Fibroblast of skin of left biceps (primary cell): ENCODE results near the gene PTH1R.

Source experiments
- DNase-seq, 2 experiments: peaks; one replicate each; pipeline ENCODE4 v3.0.0-alpha.2; 2013; ENCODE audit warnings: low read depth in 2 of 2

The PTH1R gene

DNA sequence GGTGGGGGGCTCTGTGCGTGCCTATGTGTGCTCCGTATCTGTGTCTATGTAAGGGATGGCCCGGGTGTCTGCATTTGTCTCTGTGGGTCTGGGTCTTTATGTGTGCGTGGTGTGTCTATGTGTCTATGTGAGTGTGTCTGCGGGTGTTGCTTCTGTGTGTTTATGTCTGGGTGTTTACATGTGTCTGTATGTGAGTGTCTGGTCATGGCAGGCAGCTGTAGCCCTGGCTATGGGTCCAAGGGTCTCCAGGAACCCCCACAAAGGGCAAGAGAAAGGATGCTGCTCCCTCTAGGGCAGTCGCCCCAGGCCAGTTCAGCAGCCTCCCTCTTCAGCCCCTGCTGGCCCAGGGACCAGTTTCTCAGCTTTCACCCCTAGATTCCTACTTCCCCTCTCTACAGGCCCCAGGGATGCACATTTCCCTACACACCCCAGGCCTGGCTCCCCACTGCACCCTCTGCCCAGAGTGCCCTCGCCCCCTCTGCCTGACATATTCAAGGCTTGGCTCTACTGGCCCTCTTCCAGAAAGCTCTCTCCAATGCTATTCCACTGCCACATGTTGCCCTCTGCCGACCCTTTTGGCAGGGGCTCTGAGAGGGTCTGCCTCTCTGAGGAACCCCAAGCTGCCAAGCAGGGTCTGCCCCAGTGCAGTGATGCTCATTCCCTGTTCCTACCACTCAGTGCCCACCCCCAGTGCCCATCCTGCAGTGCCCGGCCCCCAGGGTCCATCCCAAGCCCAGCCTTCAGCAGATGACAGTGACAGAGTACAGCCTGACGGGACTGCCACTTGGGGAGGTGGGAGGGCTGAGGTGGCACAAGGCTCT, 13.2 kb upstream of the PTH1R start:
- DNase-seq = no peak

DNA sequence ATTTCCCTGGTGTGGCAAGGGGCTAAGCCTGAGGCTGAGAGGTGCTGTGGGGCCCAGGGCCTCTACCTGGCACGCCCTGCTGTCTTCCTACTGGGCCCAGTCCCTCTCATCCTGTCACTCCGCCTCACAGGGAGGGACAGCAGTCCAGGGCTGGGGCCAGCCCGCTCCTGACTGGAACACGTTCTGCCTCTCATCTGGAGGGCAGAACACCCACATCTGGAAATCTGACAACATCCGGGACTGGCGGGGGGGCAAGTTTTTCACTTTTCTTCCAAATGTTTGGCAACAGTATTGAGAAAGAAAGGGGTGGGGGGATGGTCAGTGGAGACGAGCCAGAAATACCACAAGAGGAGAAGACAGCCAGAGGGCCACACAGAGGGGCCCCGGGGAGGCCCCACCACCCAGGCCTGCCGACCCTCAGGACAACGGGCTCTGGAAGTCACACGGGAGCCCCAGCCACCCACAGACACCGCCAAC, 12.5 kb upstream of the PTH1R start:
- peak; percentile 47 to 50 for DNase-seq

DNA sequence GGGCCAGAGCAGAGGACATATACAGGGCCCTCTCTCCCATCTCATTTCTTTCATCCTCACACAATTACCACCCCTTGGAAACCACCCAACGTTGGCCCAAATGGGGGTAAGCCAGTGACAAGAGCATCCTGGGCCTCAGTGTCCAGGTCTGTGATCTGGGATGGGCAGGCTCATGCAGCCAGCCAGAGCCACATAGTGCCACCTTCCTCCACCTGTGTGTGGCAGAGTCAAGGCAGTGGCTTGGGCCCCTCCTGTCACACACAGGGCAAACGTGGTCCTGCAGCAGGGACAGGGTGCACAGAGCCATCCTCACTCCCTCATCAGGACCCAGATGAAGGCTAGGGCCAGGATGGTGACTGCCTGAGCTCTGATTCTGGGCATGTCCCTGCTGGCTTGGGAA, 12.0 kb upstream of the PTH1R start:
- DNase-seq = no peak

DNA sequence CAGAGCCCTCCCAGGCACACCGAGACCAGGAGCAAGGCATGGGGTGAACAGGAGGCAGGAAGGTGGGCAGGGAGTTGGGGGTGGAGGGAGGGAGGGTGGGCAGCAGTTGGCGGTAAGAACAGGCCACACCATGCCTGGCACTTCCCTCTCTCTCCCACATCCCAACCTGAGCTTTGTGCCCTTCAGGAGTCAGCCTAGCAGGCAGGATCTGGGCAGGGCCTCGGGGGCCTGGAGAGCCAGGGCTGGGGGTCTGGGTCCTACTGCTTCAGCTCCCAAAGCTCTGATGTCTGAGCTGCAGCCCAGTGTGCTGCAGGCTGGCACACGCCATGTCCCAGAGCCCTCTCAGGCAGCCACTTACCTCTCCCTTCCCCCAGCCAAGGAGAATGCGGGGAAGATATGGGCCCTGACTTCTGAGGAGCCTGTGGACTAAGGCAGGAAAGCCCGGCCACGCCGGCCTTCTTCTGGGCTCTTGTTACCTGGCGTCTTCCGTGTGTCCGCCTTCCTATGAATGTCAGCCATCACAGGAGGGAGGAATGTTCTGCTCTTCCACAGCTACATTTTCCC, 11.4 kb upstream of the PTH1R start:
- no peak for DNase-seq

DNA sequence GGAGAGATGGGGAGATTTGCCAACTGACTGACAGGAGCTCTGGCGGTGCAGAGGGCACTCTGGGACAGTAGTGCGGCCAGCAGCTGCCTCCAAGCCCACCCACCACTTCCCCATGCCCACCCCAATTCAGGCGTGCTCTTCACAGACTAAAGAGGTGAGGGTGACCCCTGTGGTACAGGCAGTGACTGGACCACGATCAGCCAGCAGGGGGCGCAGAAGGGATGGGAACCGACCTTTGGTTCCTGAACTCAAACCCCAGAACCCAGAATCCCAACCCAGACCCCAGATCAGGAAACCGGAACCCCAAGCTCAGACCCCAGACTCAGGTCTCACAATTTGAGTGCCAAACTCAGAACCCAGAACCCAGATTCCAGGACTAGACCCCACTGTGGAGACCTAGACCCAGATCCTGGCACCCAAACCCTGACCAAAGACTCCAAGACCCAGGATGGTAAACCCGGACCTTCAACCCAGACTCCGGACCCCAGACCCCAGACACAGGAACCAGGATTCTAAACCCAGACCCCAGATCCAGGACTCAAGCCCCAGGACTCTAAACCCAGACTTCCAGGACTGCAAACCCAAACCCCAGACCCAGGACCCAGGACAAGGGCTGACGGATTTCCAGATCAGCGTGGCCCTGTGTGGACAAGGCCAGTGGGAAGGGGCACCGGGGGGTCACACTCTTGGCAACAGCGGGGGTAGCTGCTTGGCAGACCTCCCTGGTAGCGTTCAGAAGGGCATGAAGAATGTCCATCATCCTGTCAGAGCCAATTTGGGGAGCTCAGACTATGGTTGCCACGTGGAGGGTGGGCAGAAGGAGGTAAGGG, 10.6 kb upstream of the PTH1R start:
- DNase-seq = no peak

DNA sequence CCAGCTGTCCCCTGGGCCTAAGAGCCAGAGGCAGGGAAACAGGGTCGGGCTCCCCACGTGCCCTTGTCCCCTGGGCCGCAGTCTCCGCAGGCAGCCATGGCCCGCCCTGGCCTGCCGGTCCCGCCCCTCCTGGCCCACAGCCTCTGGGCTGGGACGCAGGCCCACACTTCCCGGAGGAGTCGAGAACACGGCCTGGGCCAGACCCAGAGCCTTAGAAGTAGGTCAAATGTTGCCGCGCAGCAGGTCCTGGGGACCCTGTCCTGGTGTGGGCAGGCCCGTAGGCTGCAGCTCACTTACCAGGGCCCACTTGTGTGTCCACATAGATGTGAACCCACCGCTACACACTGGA, 10.0 kb upstream of the PTH1R start:
- no peak for DNase-seq

DNA sequence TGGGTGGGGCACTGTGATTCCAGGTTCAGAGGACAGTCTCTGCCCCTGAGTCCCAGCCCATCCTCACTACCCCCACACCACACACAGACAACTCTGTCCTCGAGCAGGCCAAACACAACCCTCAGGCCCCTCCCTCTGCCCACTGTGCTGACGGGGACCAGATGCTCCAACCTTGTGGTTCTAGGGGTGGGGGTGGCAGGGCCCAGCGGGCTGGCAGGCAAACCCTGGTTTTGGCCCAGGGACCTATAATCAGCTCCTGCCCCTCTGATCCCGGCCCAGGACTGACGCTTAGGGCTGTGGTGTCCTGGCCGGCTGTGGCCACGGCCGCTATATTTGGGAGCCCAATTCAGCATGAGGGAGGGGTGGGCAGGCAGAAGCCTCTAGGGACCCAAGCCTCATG, 9.2 kb upstream of the PTH1R start:
- no peak for DNase-seq

DNA sequence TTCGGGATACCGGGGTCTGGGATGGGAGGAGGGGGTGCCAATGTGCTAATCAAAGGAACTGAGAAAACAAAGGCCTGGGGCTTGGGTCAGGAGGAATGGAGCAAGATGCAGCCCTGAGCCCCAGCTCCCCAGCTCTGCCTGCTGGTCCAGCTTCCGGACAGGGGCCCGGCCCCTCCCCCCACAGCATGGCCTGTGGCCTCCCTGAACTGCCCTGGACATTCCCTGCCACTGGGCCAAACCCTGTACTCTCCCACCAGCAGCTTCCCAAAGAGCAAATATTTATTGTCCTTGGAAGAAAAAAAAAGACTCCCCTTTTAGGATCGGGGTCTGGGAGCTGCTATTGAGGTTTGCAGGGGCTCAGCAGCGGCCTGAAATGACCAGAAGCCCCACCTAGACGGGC, 8.6 kb upstream of the PTH1R start:
- no peak for DNase-seq

DNA sequence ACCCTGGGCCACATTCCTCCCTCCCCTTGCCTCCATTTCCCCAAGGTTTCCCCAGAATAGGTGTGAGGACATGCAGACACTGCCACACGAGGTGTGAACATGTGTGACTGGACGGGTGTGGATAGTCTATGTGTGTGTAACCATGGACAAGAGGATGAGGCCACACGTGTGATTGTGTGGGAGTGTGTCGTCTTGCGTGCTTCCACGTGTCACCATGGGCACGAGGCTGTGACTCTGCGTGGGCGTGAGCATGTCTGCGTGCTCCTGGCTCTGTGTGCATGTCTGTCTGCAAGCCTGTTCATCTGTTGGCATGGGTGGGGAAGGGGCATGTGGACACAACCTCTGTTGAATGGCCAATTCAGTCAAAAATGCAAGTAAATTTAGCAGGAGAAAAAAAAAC, 8.1 kb upstream of the PTH1R start:
- no peak for DNase-seq

DNA sequence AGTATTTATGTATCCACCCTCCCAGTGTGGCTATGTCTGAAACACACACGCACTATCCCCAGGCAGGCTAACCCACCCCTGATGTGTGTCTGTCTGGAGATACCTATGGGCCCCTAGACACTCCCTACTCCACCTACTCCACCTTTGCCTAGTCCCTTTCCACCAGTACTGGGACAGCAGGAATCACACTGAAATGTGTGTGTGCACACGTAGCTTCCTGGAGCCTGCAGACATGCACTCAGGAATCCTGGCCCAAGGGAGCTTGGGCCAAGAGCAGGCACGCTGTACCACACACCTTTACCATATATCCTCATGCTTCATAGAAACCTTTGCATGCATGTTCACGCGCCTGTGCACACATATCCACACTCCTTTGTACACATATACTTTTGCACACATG, 6.9 kb upstream of the PTH1R start:
- no peak for DNase-seq

DNA sequence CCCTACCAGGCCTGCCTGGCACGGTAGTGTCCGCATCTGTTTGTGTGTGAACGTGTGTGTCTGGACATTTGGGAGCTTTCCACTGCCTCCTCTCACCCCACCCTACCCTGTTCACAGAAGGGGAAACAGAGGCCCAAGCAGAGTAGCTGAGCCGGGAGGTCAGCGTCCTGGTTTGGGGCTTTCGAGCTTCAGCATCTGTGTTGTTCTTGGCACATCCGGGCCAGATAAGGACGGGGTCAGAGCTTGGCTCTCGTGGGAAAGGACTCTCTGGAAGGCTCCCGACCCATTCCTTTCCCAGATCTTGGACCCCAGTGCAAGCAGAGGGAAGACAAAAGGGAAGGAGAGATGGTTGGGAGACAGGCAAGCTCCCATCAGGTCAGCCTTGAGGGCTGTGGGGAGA, 6.3 kb upstream of the PTH1R start:
- no peak for DNase-seq

DNA sequence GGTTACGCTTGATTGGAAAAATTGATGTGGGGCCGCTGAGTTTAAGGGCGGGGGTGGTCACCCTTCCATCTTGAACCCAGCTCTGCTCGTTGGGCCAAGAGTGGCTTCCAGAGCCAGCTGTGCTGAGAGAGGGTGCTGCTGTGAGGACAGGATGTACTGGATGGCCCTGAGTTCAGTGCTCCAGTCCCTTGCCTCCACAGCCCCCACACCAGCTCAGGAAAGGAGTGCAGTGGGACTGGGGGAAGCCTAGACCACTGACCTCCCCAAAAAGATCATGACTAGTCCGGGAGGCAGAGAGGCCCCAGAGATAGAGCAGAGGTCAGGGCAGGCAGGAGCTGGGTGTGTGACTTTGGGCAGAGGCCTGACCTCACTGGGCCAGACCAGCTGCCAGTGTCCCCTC, 4.0 kb upstream of the PTH1R start:
- DNase-seq = no peak

DNA sequence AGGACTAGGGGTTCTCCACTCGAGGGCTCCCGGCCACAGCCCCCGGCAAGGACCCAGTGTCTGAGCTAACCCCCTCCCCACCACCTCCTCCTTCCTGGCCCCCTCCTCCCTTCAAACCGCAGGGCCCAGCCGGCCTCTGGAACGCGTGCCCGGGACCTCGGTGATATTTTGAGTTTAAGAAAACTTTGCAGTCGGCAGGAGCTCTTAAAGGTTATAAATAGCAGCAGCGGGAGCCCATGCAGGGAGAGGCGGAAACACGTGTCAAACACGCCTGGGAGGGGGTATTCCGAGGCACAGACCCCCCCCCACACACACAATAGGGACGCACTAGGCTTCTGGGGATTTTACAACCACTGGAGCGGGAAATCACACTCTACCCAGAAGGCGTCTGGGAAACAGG, 3.1 kb upstream of the PTH1R start:
- DNase-seq = no peak

DNA sequence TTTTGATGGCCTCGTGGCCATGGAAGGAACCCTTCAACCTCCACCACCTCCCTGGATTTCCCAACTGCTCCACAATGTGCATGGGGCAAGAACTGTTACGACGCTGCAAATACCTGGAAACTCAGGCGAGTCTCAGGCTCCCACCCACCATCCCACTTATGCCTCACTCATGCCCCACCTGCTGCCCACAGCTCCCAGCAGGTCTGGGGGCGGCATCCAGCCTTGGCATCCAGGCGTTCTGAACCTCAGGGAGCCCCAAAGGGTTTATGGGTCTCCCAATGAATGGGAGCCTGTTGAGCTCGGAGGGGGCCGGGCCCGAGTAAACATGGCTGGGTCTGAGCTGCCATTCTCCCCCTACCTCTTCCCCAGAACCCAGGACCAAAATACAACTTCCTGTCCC, 2.0 kb upstream of the PTH1R start:
- no peak for DNase-seq

DNA sequence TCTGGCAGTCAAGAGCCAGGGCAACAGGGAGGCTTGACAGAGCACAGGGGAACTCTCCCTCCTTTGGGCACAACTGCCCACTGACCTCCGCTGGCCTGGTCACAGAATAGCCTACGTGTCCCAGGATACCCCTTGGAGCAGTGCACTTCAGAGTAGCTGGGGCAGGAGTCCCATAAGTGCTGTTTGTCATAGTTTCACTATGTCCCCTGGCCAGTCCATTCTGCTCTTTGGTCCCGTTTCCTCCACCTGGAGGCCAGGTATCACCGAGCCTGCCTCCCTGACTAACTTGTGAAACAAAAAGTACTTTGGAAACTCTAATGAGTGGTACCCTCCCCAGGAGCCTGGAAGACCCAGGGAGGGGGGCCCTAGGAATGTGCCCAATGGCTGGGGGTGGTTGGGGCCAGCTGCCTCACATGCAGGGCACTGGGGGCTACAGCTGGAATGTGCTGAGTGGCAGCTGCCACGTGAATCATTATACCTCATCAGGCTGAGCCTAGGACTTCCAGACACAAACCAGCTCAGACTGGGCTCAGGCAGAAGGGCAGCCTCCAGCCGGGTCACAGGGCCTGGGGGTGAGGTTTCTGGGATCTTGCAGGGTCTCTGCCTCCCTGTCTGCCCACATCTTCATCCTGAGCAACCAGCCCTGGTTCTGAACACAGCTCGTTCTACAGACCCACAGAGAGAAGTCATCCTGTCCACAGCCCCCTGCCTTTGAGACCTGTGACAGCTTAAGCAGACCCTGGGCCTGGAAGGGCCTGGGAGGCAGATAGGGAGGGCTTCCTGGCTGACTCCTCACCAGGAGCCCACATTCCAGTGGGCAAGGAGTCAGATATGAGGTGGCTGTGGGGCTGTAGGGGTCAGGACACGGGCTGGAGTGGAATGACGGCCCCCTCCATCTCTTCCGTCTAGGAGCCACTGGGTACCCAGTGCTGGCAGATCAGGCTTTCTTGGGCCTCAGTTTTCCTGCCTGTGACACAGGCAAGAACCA, 914 bp upstream of the PTH1R start:
- no peak for DNase-seq

DNA sequence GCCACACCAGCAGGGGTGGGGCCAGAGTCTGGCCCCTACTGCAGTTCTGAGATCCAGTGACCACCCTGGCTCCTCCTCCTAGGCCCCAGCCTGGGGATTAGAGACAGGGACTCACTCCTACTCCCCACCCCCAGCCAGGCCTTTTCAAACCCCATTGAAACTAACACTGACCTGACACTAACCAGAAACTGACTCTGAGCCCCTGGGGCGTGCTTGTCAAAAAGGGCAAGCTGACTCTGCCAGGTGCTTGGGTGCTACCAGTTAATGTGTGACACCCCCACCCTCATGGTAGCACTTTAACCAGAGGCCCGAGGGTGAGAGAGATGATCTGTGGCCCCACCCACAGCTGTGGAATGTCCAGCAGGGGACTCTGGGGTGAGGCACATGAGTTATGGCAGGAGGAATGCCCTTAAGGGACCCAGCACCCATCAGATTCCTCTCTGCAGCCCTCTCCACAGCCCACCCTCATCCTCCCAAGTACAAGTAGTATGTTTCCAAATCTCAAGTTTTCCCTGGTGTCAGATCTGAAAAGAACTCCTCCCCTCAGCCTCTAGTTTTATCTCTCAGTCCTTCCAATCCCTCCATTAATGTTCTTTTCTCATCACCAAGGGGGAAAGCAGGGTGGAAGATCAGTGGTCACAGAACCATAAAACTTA, 1.4 kb downstream of the PTH1R start:
- no peak for DNase-seq

DNA sequence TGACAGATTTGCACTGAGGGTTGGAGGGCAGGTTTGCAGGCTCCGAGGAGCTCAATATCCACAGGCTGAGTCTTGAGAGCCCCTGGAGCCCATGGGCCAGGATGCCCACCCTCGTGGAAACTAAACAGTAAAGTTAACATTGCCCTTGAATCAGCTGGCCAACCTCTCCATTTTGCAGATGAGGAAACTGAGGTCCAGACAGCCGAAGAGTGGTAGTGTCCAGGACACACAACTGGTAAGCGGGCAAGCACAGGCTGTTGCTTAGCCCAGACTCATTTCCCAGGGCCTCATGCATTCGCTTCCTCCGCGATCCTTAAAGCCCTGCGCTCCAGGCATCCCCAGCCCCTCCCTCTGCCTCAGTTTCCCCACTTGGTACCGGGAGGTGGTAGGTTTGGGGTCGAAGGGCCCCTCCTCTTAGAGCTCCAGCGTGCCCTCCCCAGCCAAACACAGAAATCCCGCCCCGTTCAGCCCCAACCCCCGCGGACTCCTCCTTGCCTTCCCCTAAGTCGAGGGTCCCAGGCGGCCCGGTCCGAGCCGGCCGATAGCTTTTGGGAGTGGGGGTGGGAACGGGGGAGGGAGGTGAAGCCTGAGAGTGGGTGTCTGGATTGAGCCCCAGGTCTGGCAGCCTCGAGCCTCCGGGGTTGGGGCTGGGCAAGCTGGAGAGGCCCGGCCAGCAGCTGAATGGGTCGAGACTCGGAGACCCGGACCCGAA, 3.5 kb downstream of the PTH1R start:
- no peak for DNase-seq

DNA sequence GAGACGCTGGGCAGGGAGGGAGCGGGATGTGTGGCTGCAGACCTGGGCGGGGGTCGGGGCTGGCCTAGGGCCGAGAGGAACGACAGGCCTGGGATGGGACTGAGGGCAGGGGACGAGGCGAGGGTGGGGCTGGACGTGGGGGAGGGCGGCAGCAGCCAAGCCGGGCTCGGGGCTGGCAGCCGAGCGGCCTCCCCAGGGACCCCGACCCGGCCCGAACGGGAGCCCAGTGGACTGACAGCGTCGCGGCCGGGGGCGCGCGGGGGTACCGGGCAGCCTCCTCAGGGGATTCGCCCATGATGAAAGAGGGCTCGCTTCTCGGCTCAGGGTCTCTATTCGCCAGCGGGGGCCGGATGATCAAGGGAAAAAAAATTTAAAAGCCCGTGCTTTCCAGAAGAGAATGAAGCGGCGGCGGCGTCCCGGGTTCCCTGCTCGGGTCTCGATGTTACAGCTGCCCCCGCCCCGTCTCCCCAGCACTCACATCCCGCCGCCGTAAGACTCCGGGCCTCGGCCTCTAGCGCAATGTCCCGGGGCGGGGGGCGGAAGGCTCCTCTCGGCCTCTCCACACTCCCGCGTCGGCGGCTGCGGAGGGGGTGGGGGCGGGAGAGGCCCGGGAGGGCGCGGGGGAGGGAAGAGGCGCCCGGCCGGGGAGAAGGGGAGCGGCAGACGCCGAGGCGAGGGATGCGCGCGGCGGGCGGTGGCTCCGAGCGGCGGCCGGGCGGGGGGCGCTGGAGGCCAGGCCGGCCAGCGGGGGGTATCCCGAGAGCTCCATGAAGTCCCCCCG, 4.3 kb downstream of the PTH1R start:
- DNase-seq = no peak

DNA sequence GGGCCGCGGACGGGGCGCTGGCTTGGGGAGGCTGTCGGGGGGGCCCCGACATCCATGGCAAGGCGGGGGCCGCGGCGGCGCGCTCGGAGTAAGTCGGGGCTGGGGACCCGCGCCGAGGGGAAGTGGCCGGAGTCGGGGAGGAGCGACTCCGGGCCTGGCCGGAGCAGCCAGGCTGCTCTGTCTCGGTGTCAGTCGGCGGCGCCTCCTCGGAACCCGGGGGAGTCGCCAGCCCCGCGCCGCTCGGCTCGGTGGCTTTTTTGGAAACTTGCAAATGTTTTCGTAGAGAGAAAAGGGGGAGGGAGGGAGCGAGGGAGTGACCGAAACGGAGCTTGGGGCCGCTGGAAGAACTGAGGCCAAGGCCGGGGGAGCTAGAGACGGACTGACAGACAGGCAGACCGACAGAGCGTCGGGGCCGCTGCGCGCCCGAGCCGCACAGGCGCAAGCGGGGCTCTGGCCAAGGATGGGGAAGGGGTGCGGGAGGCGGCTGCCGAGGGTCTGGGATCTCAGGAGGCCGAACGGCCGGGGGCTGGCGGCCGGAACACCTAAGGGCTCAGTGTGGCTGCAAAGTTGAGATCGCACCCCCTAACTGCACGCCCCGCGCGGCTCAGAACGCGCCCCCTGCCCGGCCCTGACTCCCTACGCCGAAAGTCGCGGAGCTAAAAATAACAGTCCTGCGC, 5.0 kb downstream of the PTH1R start:
- no peak for DNase-seq
